Measurements from ENCODE around the gene PPP3R1. TPM values are rescaled to one million over a fixed set of nuclear protein-coding genes. Genes with fewer than 3 reads are reported as not detected.

PPP3R1 gene
- total and polyA plus RNA-seq, 9 of the 15 experiments (the other 6 are each of a cell fraction or from before 2014, with no cell fraction given) = 3.7 to 70.0 (median 24.8) TPM

GRCh38 chr2:68237404-68237803, 14.9 kb downstream of the PPP3R1 start (continued):
- TF ChIP-seq STAT6 (CRISPR knock-in tag; IDR thresholded peaks at IDR 0.05) (no peak), LCOR (CRISPR knock-in tag; IDR thresholded peaks at IDR 0.05) (no peak), ZFP30 (CRISPR knock-in tag; IDR thresholded peaks at IDR 0.05; ENCODE audit: borderline replicate concordance) (no peak), RERE (CRISPR knock-in tag; IDR thresholded peaks at IDR 0.05; ENCODE audit: borderline replicate concordance) (no peak), ELF4 (CRISPR knock-in tag; IDR thresholded peaks at IDR 0.05) (no peak), ETV6 (IDR thresholded peaks at IDR 0.05; ENCODE audit: borderline replicate concordance in 1 of 2, low read depth in 2 of 2, low read length in 1 of 2) (no peak), ETV6 (CRISPR knock-in tag; IDR thresholded peaks at IDR 0.05; ENCODE audit: borderline replicate concordance) (no peak), ETV1 (tag; conservative IDR thresholded peaks at IDR 0.05; ENCODE audit: low read depth) (no peak), HINFP (tag; conservative IDR thresholded peaks at IDR 0.05; ENCODE audit: low read depth) (no peak), ZBTB1 (CRISPR knock-in tag; IDR thresholded peaks at IDR 0.05; ENCODE audit: borderline replicate concordance, low read depth) (no peak), ZNF175 (CRISPR knock-in tag; IDR thresholded peaks at IDR 0.05; ENCODE audit: low read depth) (no peak), CLOCK (CRISPR knock-in tag; IDR thresholded peaks at IDR 0.05; ENCODE audit: borderline replicate concordance) (no peak)

All from K562 (cell line).